NT2/D1 (cell line): Measurements from ENCODE around the gene SLC25A13.
A peak's percentile ranks its signal among the peaks of the same experiment; 100 is the strongest.
"Not testable (repeated sequence)": the region's sequence is repeated elsewhere in the genome, so short reads cannot be mapped to it uniquely, and the experiment has no call there.

Experiments used
- DNase-seq: peaks from one replicate; pipeline ENCODE4 v3.0.0-alpha.2; 2011; ENCODE audit warnings: low read depth, low spot score
- H3K27me3 ChIP-seq: 2 replicates; pipeline ENCODE4 v1.6.0; 2011; ENCODE audit warnings: mild to moderate bottlenecking; ENCODE audit not compliant: insufficient read length, insufficient read depth
- H3K36me3 ChIP-seq: 2 replicates; pipeline ENCODE4 v1.6.1; 2011; ENCODE audit warnings: mild to moderate bottlenecking, low read length, mixed read lengths; ENCODE audit not compliant: insufficient read depth, insufficient read length
- H3K4me1 ChIP-seq: 2 replicates; pipeline ENCODE4 v1.5.1; 2011; ENCODE audit not compliant: insufficient read depth, insufficient read length
- H3K4me3 ChIP-seq: 2 replicates; pipeline ENCODE4 v1.5.1; 2011; ENCODE audit warnings: low read depth; ENCODE audit not compliant: insufficient read length
- H3K9ac ChIP-seq: 2 replicates; pipeline ENCODE4 v1.6.0; 2011; ENCODE audit warnings: low read depth; ENCODE audit not compliant: insufficient read length
- H3K9me3 ChIP-seq: 2 replicates; pipeline ENCODE4 v1.5.1; 2011; ENCODE audit warnings: mild to moderate bottlenecking, low read length; ENCODE audit not compliant: insufficient read depth
- SUZ12 ChIP-seq: IDR thresholded peaks from 2 replicates; pipeline ENCODE4 v1.6.1; 2011; ENCODE audit not compliant: insufficient read length, insufficient read depth; ENCODE audit errors: extremely low read depth
- YY1 ChIP-seq: IDR thresholded peaks from 2 replicates; pipeline ENCODE4 v1.6.1; 2011; ENCODE audit not compliant: insufficient read length, insufficient read depth
- ZNF274 ChIP-seq: IDR thresholded peaks from 2 replicates; pipeline ENCODE4 v1.6.1; 2011; ENCODE audit warnings: mild to moderate bottlenecking, low read depth, low read length

The SLC25A13 gene

DNA sequence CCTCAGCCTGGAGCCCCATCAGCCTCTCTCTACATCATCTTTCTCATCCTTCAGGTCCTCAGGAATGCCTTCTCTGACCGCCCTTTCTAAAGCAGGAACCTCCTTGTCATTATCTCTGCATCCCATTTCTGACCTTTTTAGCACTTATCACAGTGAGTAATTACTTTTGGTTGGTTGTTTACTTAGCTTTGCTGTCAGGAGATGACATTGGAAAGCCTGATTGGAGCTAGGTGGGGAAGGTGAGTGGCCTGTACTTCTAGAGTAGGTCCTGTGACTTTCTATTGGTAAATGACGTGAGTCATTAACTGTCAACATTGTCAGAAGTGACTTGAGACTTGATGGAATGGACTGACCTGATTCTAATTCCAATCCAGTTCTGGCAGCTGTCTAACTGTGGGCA, 9.3 kb upstream of the SLC25A13 start:
- Histone ChIP-seq H3K36me3 (no peaks in the 10 kb centered on the region), H3K4me1 (no peaks in the 10 kb centered on the region), H3K27me3 (no peaks in the 10 kb centered on the region), H3K4me3 (no peak overlapping the region), H3K9me3 (no peaks in the 10 kb centered on the region), H3K9ac (no peak overlapping the region)
- no peak for DNase-seq
- TF ChIP-seq ZNF274: no peak
- no peak for TF ChIP-seq SUZ12
- no peak for TF ChIP-seq YY1

DNA sequence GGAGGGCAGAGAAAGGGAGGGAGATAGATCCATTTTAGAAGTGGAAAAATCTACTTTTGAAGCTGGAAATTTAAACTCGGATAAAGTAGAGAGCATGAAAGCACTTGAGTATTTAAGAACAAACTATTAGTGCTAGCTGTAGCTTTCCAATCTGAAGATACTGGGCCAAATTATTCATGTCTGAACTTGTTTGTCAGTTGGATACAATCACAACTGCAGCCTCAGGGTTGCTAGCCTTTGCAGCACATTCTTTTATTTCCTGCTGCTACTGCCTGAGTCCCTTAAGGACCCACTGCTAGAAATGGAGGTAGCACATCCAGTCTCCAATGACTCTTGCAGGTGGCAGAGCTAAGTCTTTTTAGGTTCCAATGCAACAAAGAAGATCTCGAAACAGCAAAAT, 8.3 kb upstream of the SLC25A13 start:
- no peak for DNase-seq
- TF ChIP-seq YY1 (no peak), SUZ12 (no peak), ZNF274 (no peak)
- Histone ChIP-seq H3K9ac (no peak overlapping the region), H3K9me3 (no peaks in the 10 kb centered on the region), H3K4me3 (no peak overlapping the region), H3K27me3 (no peaks in the 10 kb centered on the region), H3K36me3 (no peaks in the 10 kb centered on the region), H3K4me1 (no peaks in the 10 kb centered on the region)

DNA sequence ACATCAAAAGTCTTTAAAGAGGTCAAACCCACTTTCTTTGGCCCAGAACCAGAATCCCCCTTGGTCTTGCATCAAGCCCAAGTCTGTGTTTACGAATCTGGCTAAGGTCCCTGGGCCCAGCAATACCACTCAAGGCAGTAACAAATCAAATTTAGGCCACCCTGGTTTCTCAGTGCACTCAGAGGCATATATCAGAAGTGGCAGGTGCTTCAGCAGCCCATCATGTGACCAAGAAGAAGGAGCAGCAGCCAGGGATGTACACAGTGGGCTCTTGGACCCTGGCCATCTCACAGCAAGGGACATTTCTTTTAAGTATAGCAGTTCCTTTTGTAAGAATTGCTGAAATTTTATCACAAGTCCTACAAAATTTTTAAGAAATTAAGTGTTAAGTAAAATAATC, 7.3 kb upstream of the SLC25A13 start:
- no peaks in the 10 kb centered on the region for H3K4me1 ChIP-seq
- TF ChIP-seq SUZ12 (no peak), YY1 (no peak), ZNF274 (no peak)
- DNase-seq: no peak

DNA sequence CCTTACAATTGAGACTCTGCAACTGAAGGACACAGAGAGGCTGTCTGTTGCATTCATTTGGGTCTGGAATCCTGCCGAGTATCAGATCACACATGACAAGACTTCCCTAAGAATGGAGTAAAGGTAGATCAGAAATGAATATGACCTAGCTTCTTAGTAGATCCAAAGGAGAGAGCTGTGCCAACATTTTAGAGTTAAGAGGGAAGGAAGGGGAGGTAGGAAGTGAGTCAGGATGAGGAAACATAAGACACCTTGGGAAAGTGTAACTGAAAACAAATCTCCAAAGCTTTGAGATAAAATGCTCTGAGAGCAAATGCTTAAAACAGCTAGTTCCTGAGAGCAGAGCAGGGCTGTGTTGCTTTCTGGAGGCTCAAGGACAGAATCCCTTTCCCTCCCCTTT, 6.1 kb upstream of the SLC25A13 start:
- H3K9me3 ChIP-seq: no peaks in the 10 kb centered on the region
- TF ChIP-seq YY1 (no peak), ZNF274 (no peak), SUZ12 (no peak)
- DNase-seq: no peak
- no peaks in the 10 kb centered on the region for H3K36me3 ChIP-seq
- no peak overlapping the region for H3K9ac ChIP-seq
- no peaks in the 10 kb centered on the region for H3K4me1 ChIP-seq
- H3K27me3 ChIP-seq: no peaks in the 10 kb centered on the region
- H3K4me3 ChIP-seq: no peak overlapping the region

More for the DNA sequence above, 7.3 kb upstream of the SLC25A13 start:
- Histone ChIP-seq H3K9ac (no peak overlapping the region), H3K27me3 (no peaks in the 10 kb centered on the region), H3K4me3 (no peak overlapping the region), H3K9me3 (no peaks in the 10 kb centered on the region), H3K36me3 (no peaks in the 10 kb centered on the region)

DNA sequence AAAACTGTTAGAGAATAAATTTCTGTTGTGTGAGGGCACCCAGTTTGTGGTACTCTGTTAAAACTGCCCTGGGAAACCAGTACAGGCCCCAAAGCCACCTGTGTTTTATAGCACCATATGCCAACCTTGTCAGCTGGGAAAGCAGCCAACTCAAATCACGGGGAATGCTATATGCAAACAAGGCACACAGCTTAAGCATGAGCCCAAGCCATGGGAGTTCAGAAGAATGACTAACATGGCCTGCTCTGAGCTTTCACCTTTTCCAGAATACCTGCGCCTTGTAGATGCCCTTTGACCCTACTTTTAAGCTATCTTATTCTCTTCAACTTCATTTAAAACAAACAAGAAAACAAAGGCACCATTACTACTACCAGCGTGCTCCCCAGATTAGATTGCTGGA, 5.5 kb upstream of the SLC25A13 start:
- TF ChIP-seq ZNF274: no peak
- TF ChIP-seq SUZ12: no peak
- no peak for TF ChIP-seq YY1
- Histone ChIP-seq H3K9me3 (no peaks in the 10 kb centered on the region), H3K27me3 (no peaks in the 10 kb centered on the region), H3K4me1 (no peaks in the 10 kb centered on the region), H3K4me3 (no peak overlapping the region), H3K9ac (no peak overlapping the region), H3K36me3 (no peaks in the 10 kb centered on the region)
- no peak for DNase-seq

DNA sequence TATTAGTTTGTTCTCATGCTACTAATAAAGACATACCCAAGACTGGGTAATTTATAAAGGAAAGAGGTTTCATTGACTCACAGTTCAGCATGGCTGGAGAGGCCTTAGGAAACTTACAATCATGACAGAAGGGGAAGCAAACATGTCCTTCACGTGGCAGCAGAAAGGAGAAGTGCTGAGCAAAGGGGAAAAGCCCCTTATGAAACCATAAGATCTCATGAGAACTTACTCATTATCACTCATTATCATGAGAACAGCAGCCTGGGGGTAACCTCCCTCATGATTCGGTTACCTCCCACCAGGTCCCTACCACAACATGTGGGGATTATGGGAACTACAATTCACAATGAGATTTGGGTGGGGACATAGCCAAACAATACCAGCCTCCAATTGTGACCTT, 4.9 kb upstream of the SLC25A13 start:
- not testable (repeated sequence) for H3K4me3 ChIP-seq, H3K36me3 ChIP-seq, H3K27me3 ChIP-seq, H3K9me3 ChIP-seq, DNase-seq, H3K9ac ChIP-seq, H3K4me1 ChIP-seq

DNA sequence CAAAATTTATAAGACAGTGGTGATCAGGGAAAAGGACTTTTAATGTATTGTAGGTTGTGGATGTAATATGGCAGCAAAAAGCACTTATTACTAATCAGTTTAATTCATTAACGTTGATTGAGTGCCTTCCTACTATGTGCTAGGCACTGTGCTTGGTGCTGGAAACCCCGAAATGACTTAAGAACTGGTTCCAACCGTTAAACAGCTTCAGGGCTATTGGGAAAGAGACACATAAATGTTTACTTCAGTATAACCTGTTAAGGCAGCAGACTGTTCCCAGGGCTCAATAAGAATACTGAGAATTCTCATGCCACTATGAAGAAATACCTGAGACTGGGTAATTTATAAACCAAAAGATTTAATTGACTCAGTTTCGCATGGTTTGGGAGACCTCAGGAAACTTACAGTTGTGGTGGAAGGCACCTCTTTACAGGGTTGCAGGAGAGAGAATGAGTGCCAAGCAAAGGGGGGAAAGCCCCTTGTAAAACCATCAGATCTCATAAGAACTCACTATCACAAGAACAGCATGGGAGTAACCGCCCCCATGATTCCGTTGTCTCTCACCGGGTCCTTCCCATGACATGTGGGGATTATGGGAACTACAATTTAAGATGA, 1.1 kb upstream of the SLC25A13 start:
- Histone ChIP-seq H3K9ac (no peak overlapping the region), H3K4me3 (no peak overlapping the region), H3K27me3 (no peaks in the 10 kb centered on the region), H3K36me3 (peaks cover 3% of the 10 kb centered on the region), H3K9me3 (no peaks in the 10 kb centered on the region), H3K4me1 (no peaks in the 10 kb centered on the region)
- no peak for TF ChIP-seq YY1
- TF ChIP-seq ZNF274: no peak
- TF ChIP-seq SUZ12: no peak
- no peak for DNase-seq

DNA sequence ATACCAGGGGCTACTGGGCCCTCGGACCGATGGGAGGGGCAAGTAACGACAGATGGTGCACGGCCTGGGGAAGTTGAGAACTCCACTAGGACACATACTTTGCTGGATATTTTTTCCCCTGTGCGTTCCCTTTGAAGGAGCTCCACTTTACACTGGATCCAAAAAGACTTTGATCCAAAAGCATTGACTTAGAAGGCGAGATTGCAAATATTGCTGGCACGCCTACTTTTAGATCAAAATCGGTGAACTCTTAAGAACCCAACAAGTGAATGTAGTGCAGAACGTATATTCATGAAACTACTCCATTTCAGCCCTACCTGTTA, 436 bp upstream of the SLC25A13 start:
- no peak for DNase-seq
- Histone ChIP-seq H3K4me1 (no peaks in the 10 kb centered on the region), H3K27me3 (no peaks in the 10 kb centered on the region), H3K4me3 (peak overlapping the region; percentile 89), H3K9ac (no peak overlapping the region), H3K9me3 (no peaks in the 10 kb centered on the region), H3K36me3 (peaks cover 3% of the 10 kb centered on the region)
- TF ChIP-seq YY1 (no peak), SUZ12 (no peak), ZNF274 (no peak)
